Measurements from ENCODE around the gene CPT1A.
A peak's percentile ranks its signal among the peaks of the same experiment; 100 is the strongest.

Gene CPT1A

GRCh38 chr11:68798221-68798813 is 43.4 kb downstream of the CPT1A start:
- DNase-seq (ENCODE audit: low read depth in 3 of 3) = peak; percentile 5 to 32 (median 7)

- no peak for DNase-seq (ENCODE audit: low read depth in 3 of 3)
These were observed 44.9 kb downstream of the CPT1A start for GRCh38 chr11:68796801-68797200.

GRCh38 chr11:68792400-68792966 is 49.2 kb downstream of the CPT1A start:
- no peak for DNase-seq (ENCODE audit: low read depth in 3 of 3)

GRCh38 chr11:68784653-68785052 is 57.1 kb downstream of the CPT1A start:
- DNase-seq (ENCODE audit: low read depth in 3 of 3) = no peak

- no peak for DNase-seq (ENCODE audit: low read depth in 3 of 3)
These were observed 58.4 kb downstream of the CPT1A start for GRCh38 chr11:68783216-68783821.

- no peak for DNase-seq (ENCODE audit: low read depth in 3 of 3)
These were observed 59.0 kb downstream of the CPT1A start for GRCh38 chr11:68782711-68783110.

- DNase-seq (ENCODE audit: low read depth in 3 of 3) = peak in 1 of 3 experiments; percentile 18
These were observed 60.9 kb downstream of the CPT1A start for GRCh38 chr11:68780829-68781228.

GRCh38 chr11:68778205-68778604 is 63.5 kb downstream of the CPT1A start:
- DNase-seq (ENCODE audit: low read depth in 3 of 3) = no peak

GRCh38 chr11:68776442-68777235 is 65.1 kb downstream of the CPT1A start:
- no peak for DNase-seq (ENCODE audit: low read depth in 3 of 3)

GRCh38 chr11:68775951-68776388 is 65.7 kb downstream of the CPT1A start:
- no peak for DNase-seq (ENCODE audit: low read depth in 3 of 3)

- no peak for DNase-seq (ENCODE audit: low read depth in 3 of 3)
These were observed 67.5 kb downstream of the CPT1A start for GRCh38 chr11:68774194-68774585.

- DNase-seq (ENCODE audit: low read depth in 3 of 3) = no peak
These were observed 68.1 kb downstream of the CPT1A start for GRCh38 chr11:68773521-68774193.

- no peak for DNase-seq (ENCODE audit: low read depth in 3 of 3)
These were observed 68.8 kb downstream of the CPT1A start for GRCh38 chr11:68772936-68773335.

- no peak for DNase-seq (ENCODE audit: low read depth in 3 of 3)
These were observed 70.9 kb downstream of the CPT1A start for GRCh38 chr11:68770781-68771180.

- no peak for DNase-seq (ENCODE audit: low read depth in 3 of 3)
These were observed 74.0 kb downstream of the CPT1A start for GRCh38 chr11:68767672-68768071.

- no peak for DNase-seq (ENCODE audit: low read depth in 3 of 3)
These were observed 74.9 kb downstream of the CPT1A start for GRCh38 chr11:68766786-68767185.

GRCh38 chr11:68764746-68765145 is 77.0 kb downstream of the CPT1A start:
- no peak for DNase-seq (ENCODE audit: low read depth in 3 of 3)

- DNase-seq (ENCODE audit: low read depth in 3 of 3) = no peak
These were observed 77.6 kb downstream of the CPT1A start for GRCh38 chr11:68763926-68764657.

GRCh38 chr11:68763181-68763721 is 78.5 kb downstream of the CPT1A start:
- DNase-seq (ENCODE audit: low read depth in 3 of 3) = no peak

GRCh38 chr11:68762481-68762880 is 79.2 kb downstream of the CPT1A start:
- no peak for DNase-seq (ENCODE audit: low read depth in 3 of 3)

- no peak for DNase-seq (ENCODE audit: low read depth in 3 of 3)
These were observed 79.9 kb downstream of the CPT1A start for GRCh38 chr11:68761801-68762200.

Measured in stimulated activated CD4-positive, alpha-beta T cell treated with anti-CD3 and anti-CD28 coated beads, TNF-alpha, amount 100 ng/mL, for 24 hours (primary cell).